SK-N-SH (cell line): ENCODE results near the gene EEFSEC. TPM values are rescaled to one million over a fixed set of nuclear protein-coding genes. Genes with fewer than 3 reads are reported as not detected.
A peak's percentile ranks its signal among the peaks of the same experiment; 100 is the strongest.

ENCODE experiments used
- CTCF ChIA-PET: fragments of 300-600, 350-600 bp; formaldehyde crosslinking; extraction: SDS; loops from one replicate; lab custom pipeline; 2021; lab: Yijun Ruan, JAX
- POLR2A ChIA-PET: fragments of 350-600 bp; sonication (Branson Sonifier 250); formaldehyde crosslinking; extraction: SDS; loops from one replicate; lab custom pipeline; 2020; ENCODE audit warnings: antibody characterized with exemption, inconsistent platforms; lab: Yijun Ruan, JAX
- DNase-seq: peaks from one replicate; pipeline ENCODE4 v3.0.0; 2012
- H2AFZ ChIP-seq: fragments of 200-600 bp; sonication (generic); 2 replicates; pipeline ENCODE4 v1.8.1; 2016; ENCODE audit warnings: antibody characterized with exemption, mild to moderate bottlenecking, low read depth
- H3F3A ChIP-seq: fragments of 200-600 bp; sonication (generic); replicated peaks from 2 replicates; pipeline ENCODE3; 2016; ENCODE audit warnings: antibody characterized with exemption, mild to moderate bottlenecking; ENCODE audit not compliant: insufficient read depth
- H3K27ac ChIP-seq, 2 experiments: fragments of 200-500 bp in 1 of 2; fragments of 200-600 bp in 1 of 2; sonication (Bioruptor generic) in 1 of 2; sonication (generic), shearing (Covaris generic) in 1 of 2; 2 replicates each; pipeline versions ENCODE4 v1.5.1 to v1.6.1; 2014 to 2016; ENCODE audit warnings: low read depth in 2 of 2, inconsistent platforms in 1 of 2, low read length in 1 of 2, mild to moderate bottlenecking in 1 of 2, mixed read lengths in 1 of 2
- H3K27me3 ChIP-seq: fragments of 200-600 bp; sonication (generic), shearing (Covaris generic); 2 replicates; pipeline ENCODE4 v1.6.1; 2016; ENCODE audit warnings: mixed run types; ENCODE audit not compliant: insufficient read depth
- H3K36me3 ChIP-seq, 2 experiments: fragments of 200-500 bp in 1 of 2; fragments of 200-600 bp in 1 of 2; sonication (Bioruptor generic) in 1 of 2; sonication (generic) in 1 of 2; replicated peaks in 1 of 2; 2 replicates each; pipeline versions ENCODE3 to v1.5.1; 2014 to 2016; ENCODE audit warnings: low read length in 1 of 2, mild to moderate bottlenecking in 1 of 2; ENCODE audit not compliant: insufficient read depth in 2 of 2, control insufficient read depth in 1 of 2
- H3K4me1 ChIP-seq, 2 experiments: fragments of 200-500 bp in 1 of 2; fragments of 200-600 bp in 1 of 2; sonication (Bioruptor generic) in 1 of 2; sonication (generic), shearing (Covaris generic) in 1 of 2; 2 replicates each; pipeline versions ENCODE4 v1.5.1 to v1.6.1; 2014 to 2016; ENCODE audit warnings: low read depth in 1 of 2, low read length in 1 of 2, mixed run types in 1 of 2; ENCODE audit not compliant: insufficient read depth in 2 of 2, control insufficient read depth in 1 of 2
- H3K4me2 ChIP-seq: fragments of 200-600 bp; sonication (generic), shearing (Covaris generic); 2 replicates; pipeline ENCODE4 v1.6.1; 2017; ENCODE audit warnings: mixed run types
- H3K4me3 ChIP-seq, 2 experiments: fragments of 200-500 bp in 1 of 2; fragments of 200-600 bp in 1 of 2; sonication (Bioruptor generic) in 1 of 2; sonication (generic), shearing (Covaris generic) in 1 of 2; 2 replicates each; pipeline versions ENCODE4 v1.5.1 to v1.8.1; 2014 to 2016; ENCODE audit warnings: low read depth in 2 of 2, inconsistent platforms in 1 of 2, low read length in 1 of 2, mild to moderate bottlenecking in 1 of 2, mixed read lengths in 1 of 2, moderate library complexity in 1 of 2
- H3K79me2 ChIP-seq: fragments of 200-600 bp; sonication (generic); 2 replicates; pipeline ENCODE4 v1.8.1; 2017; ENCODE audit warnings: mild to moderate bottlenecking; ENCODE audit not compliant: insufficient read depth
- H3K9ac ChIP-seq: fragments of 200-600 bp; sonication (generic); 2 replicates; pipeline ENCODE4 v1.6.1; 2017; ENCODE audit warnings: mixed run types
- H3K9me2 ChIP-seq: fragments of 200-600 bp; sonication (generic); 2 replicates; pipeline ENCODE4 v1.6.1; 2017; ENCODE audit warnings: mixed run types
- H3K9me3 ChIP-seq: fragments of 200-600 bp; sonication (generic); 2 replicates; pipeline ENCODE4 v1.6.1; 2017; ENCODE audit warnings: mixed run types, mild to moderate bottlenecking, moderate library complexity
- H4K20me1 ChIP-seq: fragments of 200-600 bp; sonication (generic); 2 replicates; pipeline ENCODE4 v1.6.1; 2017; ENCODE audit warnings: mild to moderate bottlenecking, mixed run types; ENCODE audit not compliant: insufficient read depth
- ELF1 ChIP-seq: IDR thresholded peaks from 2 replicates; pipeline ENCODE4 v1.4.0; 2012
- EP300 ChIP-seq, 2 experiments: IDR thresholded peaks; 2 replicates each; pipeline versions ENCODE4 v1.4.0 to v1.6.1; 2012; ENCODE audit warnings: borderline replicate concordance in 1 of 2, low read depth in 1 of 2, low read length in 1 of 2
- EZH2phosphoT487 ChIP-seq: fragments of 200-600 bp; sonication (generic); IDR thresholded peaks from 2 replicates; pipeline ENCODE4 v1.6.1; 2017; ENCODE audit warnings: low read depth, mixed run types, mild to moderate bottlenecking, antibody characterized with exemption, moderate library complexity, borderline replicate concordance
- FOSL2 ChIP-seq: IDR thresholded peaks from 2 replicates; pipeline ENCODE4 v1.4.0; 2012; ENCODE audit warnings: low read depth, mild to moderate bottlenecking, moderate library complexity, borderline replicate concordance
- GABPA ChIP-seq: IDR thresholded peaks from 2 replicates; pipeline ENCODE4 v1.4.0; 2012; ENCODE audit warnings: low read depth, mild to moderate bottlenecking
- GATA2 ChIP-seq: sonication (generic); formaldehyde crosslinking; IDR thresholded peaks from 2 replicates; pipeline ENCODE4 v1.5.0; 2020; ENCODE audit warnings: mild to moderate bottlenecking, missing genetic modification reagents
- MXI1 ChIP-seq: IDR thresholded peaks from 2 replicates; pipeline ENCODE4 v1.6.1; 2012; ENCODE audit warnings: mild to moderate bottlenecking, low read depth, low read length, improper control_type of control experiment
- NRF1 ChIP-seq: IDR thresholded peaks from 2 replicates; pipeline ENCODE4 v1.6.1; 2012; ENCODE audit warnings: low read depth, mild to moderate bottlenecking, low read length
- POLR2AphosphoS5 ChIP-seq: IDR thresholded peaks from 2 replicates; pipeline ENCODE4 v1.6.1; 2012; ENCODE audit warnings: low read depth, low read length
- RCOR1 ChIP-seq: fragments of 150-350 bp; IDR thresholded peaks from 2 replicates; pipeline ENCODE4 v1.6.1; 2017; ENCODE audit warnings: antibody characterized with exemption, low read length
- RFX5 ChIP-seq: IDR thresholded peaks from 2 replicates; pipeline ENCODE4 v1.6.1; 2012; ENCODE audit warnings: mild to moderate bottlenecking, improper control_type of control experiment, low read length
- RXRA ChIP-seq: IDR thresholded peaks from 2 replicates; pipeline ENCODE4 v1.4.0; 2012; ENCODE audit warnings: low read depth, mild to moderate bottlenecking, borderline replicate concordance
- SIN3A ChIP-seq: IDR thresholded peaks from 2 replicates; pipeline ENCODE4 v1.6.1; 2012; ENCODE audit warnings: low read depth, mild to moderate bottlenecking, low read length, moderate library complexity, borderline replicate concordance
- SMC3 ChIP-seq: IDR thresholded peaks from 2 replicates; pipeline ENCODE4 v1.6.1; 2012; ENCODE audit warnings: low read depth, low read length, improper control_type of control experiment
- TCF12 ChIP-seq: IDR thresholded peaks from 2 replicates; pipeline ENCODE4 v1.4.0; 2012
- TEAD4 ChIP-seq: IDR thresholded peaks from 2 replicates; pipeline ENCODE4 v1.4.0; 2012; ENCODE audit warnings: mild to moderate bottlenecking, borderline replicate concordance; ENCODE audit not compliant: insufficient read depth
- WGBS: methylation state at CpG from one replicate; pipeline ENCODE4 v1.1.6; 2017; ENCODE audit warnings: low lambda C conversion rate; 5-methylcytosine and 5-hydroxymethylcytosine counted together
- polyA plus RNA-seq, 3 experiments: library from polyadenylated mRNA; depleted of rRNA; stranded (reverse); fragments of >200 nt; gene quantifications; 2 replicates each; pipeline ENCODE4 v1.2.3, GENCODE V29; 2012
- TF ChIP-seq, protein P1 (sequence below): IDR thresholded peaks from 2 replicates; pipeline ENCODE4 v1.4.0; 2012; ENCODE audit warnings: low read depth, borderline replicate concordance
- TF ChIP-seq, protein P2 (sequence below): IDR thresholded peaks from 2 replicates; pipeline ENCODE4; 2012
- TF ChIP-seq, protein P3 (sequence below): IDR thresholded peaks from 2 replicates; pipeline ENCODE4 v1.6.1; 2012; ENCODE audit warnings: mild to moderate bottlenecking, low read depth, low read length, moderate library complexity

The EEFSEC gene
- polyA plus RNA-seq, 1 of the 3 experiments (the other 2 are of a cell fraction) = 12.4 TPM

DNA sequence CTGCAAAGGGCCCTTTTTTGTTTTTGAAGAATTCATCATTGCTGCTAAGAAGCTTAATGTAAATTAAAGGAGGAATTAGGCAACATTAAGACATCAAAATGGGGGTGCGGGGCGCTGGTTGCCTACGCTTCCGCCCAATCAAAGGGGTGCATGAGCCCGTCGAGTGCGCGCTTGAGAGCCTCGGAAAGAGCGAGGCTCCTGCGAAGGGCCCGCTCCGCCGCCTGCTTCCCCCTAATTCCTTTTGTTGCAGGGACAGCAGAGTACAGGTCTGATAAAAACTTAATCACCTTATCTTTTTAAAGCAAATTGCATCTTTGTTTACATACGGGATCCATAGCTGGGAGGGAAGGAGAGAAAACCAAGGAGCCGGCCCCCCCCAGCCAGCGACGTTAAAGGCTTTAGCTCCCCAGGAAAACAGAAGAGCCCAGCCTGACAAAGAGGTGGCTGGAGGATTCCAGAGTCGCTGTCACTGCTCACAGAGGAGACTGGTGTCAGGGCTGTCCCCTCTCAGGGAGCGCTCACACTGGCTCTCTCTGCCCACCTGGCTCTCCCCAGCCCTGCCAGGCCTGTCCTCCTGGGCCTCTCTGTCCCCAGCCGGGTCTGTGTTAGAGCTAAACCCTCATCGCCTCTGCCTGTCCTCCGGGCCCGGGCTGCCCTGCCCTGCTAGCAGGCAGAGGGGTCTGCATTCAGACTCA lies 246.1 kb downstream of the EEFSEC start:
- Histone ChIP-seq H2AFZ (no peak overlapping the region), H3K4me2 (no peak overlapping the region), H3K36me3 (no peaks in the 10 kb centered on the region), H3F3A (no peaks in the 10 kb centered on the region), H3K27me3 (no peaks in the 10 kb centered on the region), H3K4me3 (no peak overlapping the region), H4K20me1 (no peaks in the 10 kb centered on the region), H3K27ac (peak overlapping the region in 1 of 2 experiments; percentile 97; a peak in 2 of 4 replicates), H3K4me1 (peaks cover 3 to 92% of the 10 kb centered on the region in 2 experiments; a peak in 2 of 4 replicates), H3K9ac (no peak overlapping the region), H3K79me2 (no peaks in the 10 kb centered on the region), H3K9me3 (no peaks in the 10 kb centered on the region), H3K9me2 (no peaks in the 10 kb centered on the region)
- CTCF ChIA-PET = interaction anchor here (0.9 to 5.1 kb wide), 9 partner anchors 10 to 172 kb away, joined by 3 to 44 read pairs (median 3); no protein-coding TSS in a partner anchor
- 89% methylated on average over 20 of the region's 24 CpGs for WGBS
- TF ChIP-seq GATA2 (CRISPR knock-in tag) (peak; percentile 38), EZH2phosphoT487 (no peak), RXRA (no peak), FOSL2 (no peak)
- POLR2A ChIA-PET = interaction anchor here (0.8 to 3.0 kb wide), 6 partner anchors 10 to 121 kb away, joined by 3 to 11 read pairs (median 3); no protein-coding TSS in a partner anchor
- peak; percentile 74 for DNase-seq

DNA sequence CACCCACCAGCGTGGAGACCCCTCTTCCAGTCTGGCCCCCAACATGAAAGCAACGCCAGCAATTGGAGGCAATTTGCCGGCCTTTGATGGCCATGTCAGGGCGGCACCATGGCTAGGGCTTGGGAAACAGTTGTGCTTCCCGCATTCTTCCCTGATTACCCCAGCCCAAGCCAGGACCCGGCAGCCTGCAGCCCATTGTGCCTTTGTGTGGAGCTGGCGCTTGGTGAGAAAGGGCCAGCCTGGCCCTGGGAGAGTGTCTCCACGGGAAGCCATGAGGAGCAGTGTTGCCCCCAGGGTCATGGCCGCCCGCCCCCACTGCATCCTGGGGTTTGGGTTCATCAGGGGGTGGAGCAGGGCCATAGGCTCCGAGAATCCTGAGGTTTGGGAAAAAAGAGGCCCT lies 247.4 kb downstream of the EEFSEC start:
- Histone ChIP-seq H3K27ac (peak overlapping the region in 1 of 2 experiments; percentile 97; a peak in 2 of 4 replicates), H3K27me3 (no peaks in the 10 kb centered on the region), H3K4me3 (no peak overlapping the region), H2AFZ (no peak overlapping the region), H3K4me1 (peaks cover 0 to 91% of the 10 kb centered on the region in 2 experiments; a peak in 1 of 4 replicates), H3F3A (no peaks in the 10 kb centered on the region), H3K9me3 (no peaks in the 10 kb centered on the region), H3K79me2 (no peaks in the 10 kb centered on the region), H4K20me1 (no peaks in the 10 kb centered on the region), H3K9ac (no peak overlapping the region), H3K36me3 (no peaks in the 10 kb centered on the region), H3K9me2 (no peaks in the 10 kb centered on the region)
- ChIA-PET POLR2A (no interaction called here), CTCF (interaction anchor here (1.1 kb wide), 1 partner anchor 305 kb away, joined by 3 read pairs; no protein-coding TSS in a partner anchor)
- DNase-seq = no peak
- 98% methylated on average over 7 of the region's 11 CpGs for WGBS
- TF ChIP-seq, protein P1, sequence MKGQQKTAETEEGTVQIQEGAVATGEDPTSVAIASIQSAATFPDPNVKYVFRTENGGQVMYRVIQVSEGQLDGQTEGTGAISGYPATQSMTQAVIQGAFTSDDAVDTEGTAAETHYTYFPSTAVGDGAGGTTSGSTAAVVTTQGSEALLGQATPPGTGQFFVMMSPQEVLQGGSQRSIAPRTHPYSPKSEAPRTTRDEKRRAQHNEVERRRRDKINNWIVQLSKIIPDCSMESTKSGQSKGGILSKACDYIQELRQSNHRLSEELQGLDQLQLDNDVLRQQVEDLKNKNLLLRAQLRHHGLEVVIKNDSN = no peak
- TF ChIP-seq SMC3 (no peak), TEAD4 (no peak), NRF1 (no peak), GATA2 (CRISPR knock-in tag) (no peak), TCF12 (no peak), FOSL2 (no peak), RCOR1 (no peak), MXI1 (no peak), ELF1 (no peak), RFX5 (no peak), GABPA (no peak), POLR2AphosphoS5 (no peak), EZH2phosphoT487 (no peak), EP300 (IDR thresholded peaks at IDR 0.05; ENCODE audit: borderline replicate concordance in 1 of 2, low read depth in 1 of 2, low read length in 1 of 2) (no peak), SIN3A (no peak)
- TF ChIP-seq, protein P2, sequence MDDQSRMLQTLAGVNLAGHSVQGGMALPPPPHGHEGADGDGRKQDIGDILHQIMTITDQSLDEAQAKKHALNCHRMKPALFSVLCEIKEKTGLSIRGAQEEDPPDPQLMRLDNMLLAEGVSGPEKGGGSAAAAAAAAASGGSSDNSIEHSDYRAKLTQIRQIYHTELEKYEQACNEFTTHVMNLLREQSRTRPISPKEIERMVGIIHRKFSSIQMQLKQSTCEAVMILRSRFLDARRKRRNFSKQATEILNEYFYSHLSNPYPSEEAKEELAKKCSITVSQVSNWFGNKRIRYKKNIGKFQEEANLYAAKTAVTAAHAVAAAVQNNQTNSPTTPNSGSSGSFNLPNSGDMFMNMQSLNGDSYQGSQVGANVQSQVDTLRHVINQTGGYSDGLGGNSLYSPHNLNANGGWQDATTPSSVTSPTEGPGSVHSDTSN = no peak
- TF ChIP-seq, protein P3, sequence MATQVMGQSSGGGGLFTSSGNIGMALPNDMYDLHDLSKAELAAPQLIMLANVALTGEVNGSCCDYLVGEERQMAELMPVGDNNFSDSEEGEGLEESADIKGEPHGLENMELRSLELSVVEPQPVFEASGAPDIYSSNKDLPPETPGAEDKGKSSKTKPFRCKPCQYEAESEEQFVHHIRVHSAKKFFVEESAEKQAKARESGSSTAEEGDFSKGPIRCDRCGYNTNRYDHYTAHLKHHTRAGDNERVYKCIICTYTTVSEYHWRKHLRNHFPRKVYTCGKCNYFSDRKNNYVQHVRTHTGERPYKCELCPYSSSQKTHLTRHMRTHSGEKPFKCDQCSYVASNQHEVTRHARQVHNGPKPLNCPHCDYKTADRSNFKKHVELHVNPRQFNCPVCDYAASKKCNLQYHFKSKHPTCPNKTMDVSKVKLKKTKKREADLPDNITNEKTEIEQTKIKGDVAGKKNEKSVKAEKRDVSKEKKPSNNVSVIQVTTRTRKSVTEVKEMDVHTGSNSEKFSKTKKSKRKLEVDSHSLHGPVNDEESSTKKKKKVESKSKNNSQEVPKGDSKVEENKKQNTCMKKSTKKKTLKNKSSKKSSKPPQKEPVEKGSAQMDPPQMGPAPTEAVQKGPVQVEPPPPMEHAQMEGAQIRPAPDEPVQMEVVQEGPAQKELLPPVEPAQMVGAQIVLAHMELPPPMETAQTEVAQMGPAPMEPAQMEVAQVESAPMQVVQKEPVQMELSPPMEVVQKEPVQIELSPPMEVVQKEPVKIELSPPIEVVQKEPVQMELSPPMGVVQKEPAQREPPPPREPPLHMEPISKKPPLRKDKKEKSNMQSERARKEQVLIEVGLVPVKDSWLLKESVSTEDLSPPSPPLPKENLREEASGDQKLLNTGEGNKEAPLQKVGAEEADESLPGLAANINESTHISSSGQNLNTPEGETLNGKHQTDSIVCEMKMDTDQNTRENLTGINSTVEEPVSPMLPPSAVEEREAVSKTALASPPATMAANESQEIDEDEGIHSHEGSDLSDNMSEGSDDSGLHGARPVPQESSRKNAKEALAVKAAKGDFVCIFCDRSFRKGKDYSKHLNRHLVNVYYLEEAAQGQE = no peak
- TF ChIP-seq, all 33 proteins: peak for 0
- H3K4me2 ChIP-seq = no peak overlapping the region
